ENCODE measurements around the gene MRPS15.
"Not testable (repeated sequence)": the region's sequence is repeated elsewhere in the genome, so short reads cannot be mapped to it uniquely, and the experiment has no call there.

Gene MRPS15

GRCh38 chr1:36503733-36504132 lies 39.5 kb upstream of the MRPS15 start:
- TF ChIP-seq CTCF (IDR thresholded peaks at IDR 0.05; ENCODE audit: insufficient read depth, low read depth, low read length, missing control alignments) = no peak
- H3K4me3 ChIP-seq (ENCODE audit: low read length) = no peak overlapping the region
- no peak for DNase-seq (ENCODE audit: low read depth)

- TF ChIP-seq CTCF (IDR thresholded peaks at IDR 0.05; ENCODE audit: insufficient read depth, low read depth, low read length, missing control alignments) = no peak
- no peak for DNase-seq (ENCODE audit: low read depth)
- no peak overlapping the region for H3K4me3 ChIP-seq (ENCODE audit: low read length)
These were observed 39.0 kb upstream of the MRPS15 start for GRCh38 chr1:36503159-36503558.

- H3K4me3 ChIP-seq (ENCODE audit: low read length) = no peak overlapping the region
- TF ChIP-seq CTCF (IDR thresholded peaks at IDR 0.05; ENCODE audit: insufficient read depth, low read depth, low read length, missing control alignments) = no peak
- no peak for DNase-seq (ENCODE audit: low read depth)
These were observed 38.4 kb upstream of the MRPS15 start for GRCh38 chr1:36502616-36503015.

- not testable (repeated sequence) for DNase-seq (ENCODE audit: low read depth); H3K4me3 ChIP-seq (ENCODE audit: low read length)
These were observed 37.7 kb upstream of the MRPS15 start for GRCh38 chr1:36501911-36502310.

GRCh38 chr1:36497207-36497606 lies 33.0 kb upstream of the MRPS15 start:
- no peak overlapping the region for H3K4me3 ChIP-seq (ENCODE audit: low read length)
- no peak for TF ChIP-seq CTCF (IDR thresholded peaks at IDR 0.05; ENCODE audit: insufficient read depth, low read depth, low read length, missing control alignments)
- peak; percentile 34 for DNase-seq (ENCODE audit: low read depth)

GRCh38 chr1:36494971-36495370 lies 30.8 kb upstream of the MRPS15 start:
- no peak for TF ChIP-seq CTCF (IDR thresholded peaks at IDR 0.05; ENCODE audit: insufficient read depth, low read depth, low read length, missing control alignments)
- no peak for DNase-seq (ENCODE audit: low read depth)
- no peak overlapping the region for H3K4me3 ChIP-seq (ENCODE audit: low read length)

GRCh38 chr1:36493524-36493923 lies 29.3 kb upstream of the MRPS15 start:
- H3K4me3 ChIP-seq (ENCODE audit: low read length) = no peak overlapping the region
- no peak for TF ChIP-seq CTCF (IDR thresholded peaks at IDR 0.05; ENCODE audit: insufficient read depth, low read depth, low read length, missing control alignments)
- DNase-seq (ENCODE audit: low read depth) = no peak

GRCh38 chr1:36492491-36492890 lies 28.3 kb upstream of the MRPS15 start:
- no peak for TF ChIP-seq CTCF (IDR thresholded peaks at IDR 0.05; ENCODE audit: insufficient read depth, low read depth, low read length, missing control alignments)
- H3K4me3 ChIP-seq (ENCODE audit: low read length) = no peak overlapping the region
- no peak for DNase-seq (ENCODE audit: low read depth)

- H3K4me3 ChIP-seq (ENCODE audit: low read length); DNase-seq (ENCODE audit: low read depth): not testable (repeated sequence)
These were observed 25.3 kb upstream of the MRPS15 start for GRCh38 chr1:36489258-36490051.
